DMS114 treated with DMSO at 0.1 percent for 48 hours (cell line): ENCODE measurements around the gene KIF6.

Source experiments
- DNase-seq: peaks from one replicate; lab custom pipeline; 2025; ENCODE audit not compliant: unreplicated experiment; lab: John Stamatoyannopoulos, UW

The KIF6 gene

GRCh38 chr6:39322306-39322850 is 402.8 kb downstream of the KIF6 start, which contains the start of gene KCNK16:
Gene KCNK16 (minus strand): TSS chr6:39322702. CDS start chr6:39322540, 162 bp downstream.
- no peak for DNase-seq

DNA sequence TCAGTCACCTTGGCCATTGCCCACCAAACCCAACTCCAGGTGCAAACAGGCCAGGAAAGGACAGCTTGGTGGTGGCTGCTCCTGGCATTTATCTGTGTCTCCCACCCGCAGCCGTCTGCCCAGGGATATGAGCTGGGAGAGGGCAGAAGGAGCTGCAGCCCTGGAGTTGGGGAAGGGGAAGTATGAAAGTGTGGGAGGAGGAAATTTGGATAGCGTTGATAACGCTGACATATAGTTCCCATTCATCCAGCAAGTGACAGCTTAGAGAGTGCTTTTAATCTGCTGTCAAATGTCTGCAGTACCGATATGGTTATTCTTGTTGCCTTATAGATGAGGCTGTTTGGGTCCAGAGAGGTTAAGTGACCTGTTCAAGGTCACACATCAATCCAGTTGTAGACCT is 403.4 kb downstream of the KIF6 start:
- DNase-seq: no peak

- DNase-seq: no peak
These were observed 404.7 kb downstream of the KIF6 start for GRCh38 chr6:39320363-39320984.

DNA sequence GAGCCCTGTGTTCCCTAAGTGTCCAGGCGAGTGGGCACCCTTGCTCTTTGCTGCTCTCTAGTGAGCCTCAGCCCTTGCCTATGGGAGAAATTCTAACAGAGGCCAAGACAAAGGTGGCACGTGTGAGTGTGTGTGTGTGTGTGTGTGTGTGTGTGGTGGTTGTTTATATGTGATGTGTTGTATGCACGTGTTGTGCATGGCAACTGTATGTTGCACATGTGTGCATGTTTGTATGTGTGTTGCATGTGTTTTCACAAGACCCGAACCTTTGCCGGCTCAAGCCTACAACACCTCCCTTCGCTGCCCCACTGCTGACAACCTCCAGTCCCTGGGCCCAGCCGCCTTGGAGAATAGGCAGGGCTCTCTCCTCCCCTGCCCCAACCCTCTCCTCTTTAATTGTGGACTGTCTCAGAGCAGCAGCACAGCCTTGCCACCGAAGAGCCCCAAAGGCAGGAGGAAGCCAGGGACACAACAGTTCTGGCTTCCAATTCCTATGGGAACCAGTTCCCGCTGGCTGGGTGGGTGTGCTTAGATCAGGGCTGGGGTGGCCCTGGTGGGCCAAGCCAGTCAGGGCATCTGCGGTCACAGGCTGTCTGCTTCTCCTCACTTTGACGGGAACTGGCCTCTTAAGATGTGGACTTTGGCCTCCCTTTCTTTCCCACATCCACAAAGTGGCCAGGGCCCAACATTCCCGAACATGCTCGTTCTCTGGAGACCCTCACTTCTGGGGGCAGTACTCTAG is 405.4 kb downstream of the KIF6 start:
- no peak for DNase-seq

- DNase-seq: no peak
These were observed 408.0 kb downstream of the KIF6 start for GRCh38 chr6:39317256-39317655.

DNA sequence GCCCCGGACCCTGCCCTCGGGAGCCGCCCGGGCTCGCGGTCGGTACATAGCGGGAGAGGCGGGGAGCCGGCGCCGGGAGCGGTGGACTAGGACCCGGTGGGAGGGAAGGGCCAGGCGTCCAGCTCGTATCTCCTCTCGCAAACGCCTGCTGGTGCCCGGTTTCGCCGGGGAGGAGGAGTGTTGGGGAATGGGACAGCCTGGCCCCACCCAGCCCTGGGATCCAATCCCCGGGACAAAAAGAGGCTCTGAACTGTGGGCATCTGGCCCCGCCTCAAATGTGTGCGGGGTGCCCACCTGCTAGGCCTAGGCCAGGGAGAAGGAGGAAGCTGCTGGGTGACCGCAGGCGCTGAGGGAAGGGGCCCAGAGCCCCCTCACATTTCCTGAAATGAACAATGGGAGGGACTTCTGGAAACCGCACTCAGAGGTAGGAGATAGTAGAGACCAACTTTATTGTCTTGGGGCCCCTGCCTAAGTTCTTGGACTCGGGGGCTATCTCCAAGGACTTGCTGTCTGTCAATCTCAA is 410.9 kb downstream of the KIF6 start, which contains the start of gene KCNK17:
Gene KCNK17, minus strand, starts transcription at position 147 of the 523 bp plus-strand sequence. Its CDS starts 99 bp downstream, at position 48.
- no peak for DNase-seq

DNA sequence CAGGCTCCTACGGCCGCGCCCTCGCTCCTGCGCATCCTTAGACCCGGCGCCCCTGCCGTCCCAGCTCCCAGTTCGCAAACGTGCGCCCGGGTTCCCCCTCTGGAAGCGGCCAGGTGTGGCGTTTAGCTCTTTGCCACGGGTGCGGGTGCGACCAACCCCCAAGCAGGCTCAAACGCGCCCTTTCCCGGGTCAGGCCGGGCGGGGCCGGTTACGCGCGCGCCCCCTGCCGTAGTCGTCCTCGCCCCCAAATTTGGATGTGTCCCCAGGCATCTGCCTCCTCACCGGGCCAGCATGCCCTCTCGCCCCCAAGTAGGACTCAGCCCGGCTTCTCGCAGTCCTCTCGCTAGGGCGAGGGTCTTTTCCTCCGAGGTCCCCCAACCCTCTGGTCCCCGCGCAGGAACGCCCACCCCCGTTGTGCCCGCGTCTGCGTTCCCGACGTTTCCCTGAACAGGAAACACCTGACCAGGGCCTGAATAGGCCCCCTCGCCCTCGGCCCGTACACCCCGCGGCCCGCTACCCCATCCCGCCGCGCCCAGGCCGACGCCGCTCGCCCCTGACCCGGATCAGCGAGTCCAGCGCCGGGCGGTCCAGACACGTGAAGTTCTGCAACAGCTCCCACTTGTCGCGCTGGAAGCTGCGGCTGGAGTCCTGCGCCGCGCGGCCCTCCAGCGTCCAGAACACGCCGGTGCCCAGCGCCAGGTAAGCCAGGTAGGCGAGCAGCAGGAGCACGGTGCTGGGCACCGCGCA is 411.5 kb downstream of the KIF6 start:
- no peak for DNase-seq

GRCh38 chr6:39312912-39313525 is 412.2 kb downstream of the KIF6 start:
- no peak for DNase-seq

DNA sequence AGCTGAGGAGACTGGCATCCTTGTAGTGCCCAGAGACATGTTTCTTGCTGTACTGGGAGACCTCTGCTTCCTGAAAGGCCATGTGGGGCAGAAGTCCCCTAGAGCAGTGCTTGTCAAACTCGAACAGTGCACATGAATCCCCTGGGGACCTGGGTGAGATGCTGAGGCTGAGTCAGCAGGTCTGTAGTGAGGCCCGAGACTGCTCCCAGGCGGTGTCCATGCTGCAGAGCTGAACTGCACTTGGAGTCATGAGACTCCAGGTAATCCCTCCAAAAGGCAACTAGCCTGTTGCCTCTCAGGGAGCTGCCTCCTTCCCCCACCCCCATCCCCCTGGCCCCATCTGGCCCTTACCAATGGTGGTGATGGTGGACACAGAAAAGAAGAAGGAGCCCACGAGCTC is 414.7 kb downstream of the KIF6 start:
- DNase-seq: no peak

- DNase-seq: peak; percentile 82
These were observed 415.2 kb downstream of the KIF6 start for GRCh38 chr6:39309942-39310531.

GRCh38 chr6:39307462-39307861 is 417.7 kb downstream of the KIF6 start:
- DNase-seq: no peak

DNA sequence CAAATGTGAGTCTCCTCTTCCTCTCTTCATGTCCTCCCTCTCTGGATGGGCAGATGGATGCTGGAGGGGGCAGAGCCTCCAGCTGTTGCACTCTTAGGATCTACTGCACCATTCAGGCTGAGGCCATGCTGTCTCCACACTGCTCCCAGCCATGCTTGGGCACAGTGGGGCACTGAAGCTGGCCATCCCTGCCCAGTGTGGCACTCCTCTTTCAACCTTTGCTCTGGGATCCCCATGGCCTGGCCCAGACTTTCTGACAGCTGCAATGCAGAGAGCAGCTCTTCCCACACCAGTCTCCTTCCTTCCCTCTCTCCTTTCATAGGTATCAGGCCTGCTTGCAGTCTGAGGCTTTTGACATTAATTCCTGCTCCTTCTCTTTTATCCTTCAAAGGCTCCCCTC is 420.3 kb downstream of the KIF6 start:
- DNase-seq: no peak

- no peak for DNase-seq
These were observed 421.6 kb downstream of the KIF6 start for GRCh38 chr6:39303425-39304153.

GRCh38 chr6:39302669-39303424 is 422.4 kb downstream of the KIF6 start:
- DNase-seq: peak; percentile 77

GRCh38 chr6:39302011-39302410 is 423.2 kb downstream of the KIF6 start:
- no peak for DNase-seq

DNA sequence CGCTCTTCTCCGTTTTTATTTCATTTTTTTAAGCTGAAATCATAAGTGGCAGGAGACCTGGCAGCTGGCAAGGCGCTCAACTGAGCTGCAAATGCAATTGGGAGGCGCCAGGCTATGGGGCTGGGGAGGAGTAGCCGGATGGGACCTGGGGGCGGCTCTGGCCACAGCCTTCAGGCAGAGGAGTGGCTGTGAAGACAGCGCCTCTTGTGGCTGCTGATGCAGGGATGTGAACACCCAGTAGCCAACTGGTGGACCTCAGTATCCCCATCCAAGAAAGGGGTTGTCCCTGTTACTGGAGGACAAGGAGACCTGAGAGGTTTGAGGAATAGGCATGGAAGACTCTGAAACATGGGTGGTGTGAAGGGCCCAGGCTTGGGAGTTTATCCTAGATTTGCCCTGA is 423.6 kb downstream of the KIF6 start:
- DNase-seq: no peak

DNA sequence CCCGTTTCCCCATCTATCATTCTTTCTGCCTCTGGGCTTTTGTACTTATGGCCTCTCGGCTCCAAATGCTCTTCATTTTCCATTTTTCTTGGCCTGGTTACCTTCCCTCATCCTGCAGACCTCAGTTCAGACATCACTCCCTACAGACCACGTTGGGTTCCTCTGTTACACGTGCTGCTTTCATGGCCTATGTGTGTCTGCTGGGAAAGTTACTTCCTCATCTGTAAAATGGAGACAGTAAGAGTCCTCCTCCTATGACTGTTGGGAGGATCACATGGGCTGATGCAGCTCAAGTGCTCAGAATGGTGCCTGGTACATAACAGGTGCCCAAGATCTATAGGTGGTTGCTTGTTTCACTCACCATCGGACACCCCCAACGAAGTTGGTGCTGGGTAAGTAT is 424.5 kb downstream of the KIF6 start:
- no peak for DNase-seq

DNA sequence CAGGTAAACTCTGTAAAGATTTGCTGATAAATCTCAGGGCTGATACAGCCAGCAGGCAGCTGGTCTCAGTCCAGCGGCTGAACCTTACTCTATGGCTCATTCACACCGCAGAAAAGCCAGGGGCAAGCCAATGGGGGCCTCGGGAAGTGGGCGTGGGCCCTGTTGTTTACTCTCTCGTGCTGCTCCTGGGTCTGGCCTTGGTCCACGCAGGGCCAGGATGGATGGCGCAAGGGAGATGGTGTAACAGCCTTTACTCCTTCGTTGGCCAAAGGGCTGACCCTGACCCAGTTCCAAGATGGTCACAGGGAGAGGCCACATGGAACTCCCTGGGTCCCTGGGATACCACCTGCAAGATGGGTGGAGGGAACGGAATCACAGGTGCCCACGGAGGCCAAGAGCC is 427.1 kb downstream of the KIF6 start:
- no peak for DNase-seq
